ENCODE measurements around the gene RPL18A. TPM values are rescaled to one million over a fixed set of nuclear protein-coding genes. Genes with fewer than 3 reads are reported as not detected.

RPL18A gene
- total RNA-seq, 1 experiment from 2014 or later = 2,837 TPM

- H3K27ac Mint-ChIP-seq = no peak overlapping the region; a peak in 1 of 7 replicates
- no peak overlapping the region for H2AK5ac ChIP-seq (ENCODE audit: insufficient read length, low read length)
- no peaks in the 10 kb centered on the region; the same call in 1 of the 2 replicates for H3K4me1 ChIP-seq (ENCODE audit: insufficient read depth, low read length)
- no peak overlapping the region for H3K4ac ChIP-seq (ENCODE audit: low read depth, low read length)
- H2BK120ac ChIP-seq (ENCODE audit: low read depth, low read length, poor library complexity, severe bottlenecking) = no peak overlapping the region
- no peak overlapping the region for H4K91ac ChIP-seq (ENCODE audit: insufficient read length, low read depth, low read length)
- peaks cover 18 to 37% of the 10 kb centered on the region in 2 experiments for H3K4me1 Mint-ChIP-seq
- peaks cover 13% of the 10 kb centered on the region for H3K27me3 Mint-ChIP-seq (ENCODE audit: low read depth)
- no peaks in the 10 kb centered on the region for H3K9me3 ChIP-seq (ENCODE audit: control insufficient read depth, low read depth, low read length)
- H3T11ph ChIP-seq (ENCODE audit: low read length) = no peak overlapping the region
- H3K79me1 ChIP-seq (ENCODE audit: insufficient read depth, low read depth, low read length, poor library complexity, severe bottlenecking) = no peaks in the 10 kb centered on the region
- H3K56ac ChIP-seq (ENCODE audit: insufficient read length, low read depth, low read length) = no peak overlapping the region
- no peak overlapping the region for H4K8ac ChIP-seq (replicated peaks; ENCODE audit: insufficient read length, low read depth, low read length)
- no CpG with 5 or more reads among the region's 25 CpGs for whole genome bisulfite sequencing (ENCODE audit: extremely low coverage, insufficient read length, low lambda C conversion rate)
- H3K23me2 ChIP-seq (ENCODE audit: insufficient read length, low read depth, low read length, poor library complexity, severe bottlenecking) = peaks cover 8% of the 10 kb centered on the region
- H3K4me2 ChIP-seq (ENCODE audit: insufficient read depth, insufficient read length, low read length) = peak overlapping the region; percentile 74
- no peaks in the 10 kb centered on the region for H4K20me1 ChIP-seq (ENCODE audit: control insufficient read depth, insufficient read depth, insufficient read length)
- H3K27ac ChIP-seq (ENCODE audit: insufficient read length, low read depth, low read length) = no peak overlapping the region
- H3K4me3 Mint-ChIP-seq = peak overlapping the region; percentile 57 to 79
- no peak for TF ChIP-seq CTCF (conservative IDR thresholded peaks at IDR 0.05)
- H3K18ac ChIP-seq (ENCODE audit: insufficient read length, low read depth, low read length) = no peak overlapping the region
- no peaks in the 10 kb centered on the region for H3K36me3 Mint-ChIP-seq (ENCODE audit: insufficient read depth in 1 of 3, low read depth in 3 of 3)
- no peak overlapping the region for H3K23ac ChIP-seq (ENCODE audit: insufficient read length, low read depth, low read length)
- H3K9ac ChIP-seq (ENCODE audit: extremely low read depth, insufficient read length, low read length) = peak overlapping the region; percentile 45
- H2BK20ac ChIP-seq (ENCODE audit: low read depth, low read length, poor library complexity, severe bottlenecking) = no peak overlapping the region
- H4K5ac ChIP-seq (ENCODE audit: insufficient read length, low read depth, low read length) = no peak overlapping the region
- H3K9me3 Mint-ChIP-seq = no peaks in the 10 kb centered on the region; a peak in 1 of 5 replicates
- no peak overlapping the region for H2BK12ac ChIP-seq (ENCODE audit: insufficient read length, low read depth, low read length)
- peak; percentile 52 for DNase-seq
- no peak overlapping the region for H3K14ac ChIP-seq (ENCODE audit: insufficient read depth, low read length)
- H3K27me3 ChIP-seq (ENCODE audit: insufficient read depth, low read length) = no peaks in the 10 kb centered on the region
- no peak overlapping the region for H2BK5ac ChIP-seq (ENCODE audit: insufficient read length, low read length)
- H3K79me2 ChIP-seq (ENCODE audit: insufficient read depth, low read length) = no peaks in the 10 kb centered on the region
- no peak overlapping the region for H2BK15ac ChIP-seq (ENCODE audit: low read depth, low read length)
- H2AFZ ChIP-seq (ENCODE audit: low read length) = no peak overlapping the region
Observed at GRCh38 chr19:17831419-17831888, 28.3 kb upstream of the RPL18A start.

Measured in H9 (cell line).